ENCODE data around the gene SERPINA12. TPM values are rescaled to one million over a fixed set of nuclear protein-coding genes. Genes with fewer than 3 reads are reported as not detected.

SERPINA12 gene
- total RNA-seq, 4 donors from 2014 or later: not detected

DNA sequence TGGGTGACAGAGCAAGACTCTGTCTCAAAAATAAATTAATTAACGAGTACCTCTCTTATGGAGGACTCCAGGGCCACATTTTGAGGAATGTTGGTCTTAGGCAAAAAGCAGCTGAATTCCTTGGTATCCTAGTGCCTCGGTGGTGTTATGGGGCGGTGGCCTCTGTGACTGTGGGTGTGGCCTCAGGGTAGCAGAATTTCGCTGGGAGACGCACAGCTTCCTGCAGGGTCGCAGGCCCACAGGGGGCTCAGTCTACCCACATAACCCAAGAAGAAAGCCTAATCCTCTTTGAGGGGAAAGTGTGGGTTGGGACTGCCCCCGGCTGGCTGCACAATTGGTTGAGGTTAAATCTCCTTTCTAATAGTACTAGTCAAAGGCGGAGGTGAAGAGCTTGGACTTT is 40.8 kb upstream of the SERPINA12 start:
- Histone ChIP-seq H3K27me3 (no peaks in the 10 kb centered on the region), H3K4me3 (no peak overlapping the region), H3K36me3 (no peaks in the 10 kb centered on the region), H3K9me3 (peaks cover 0 to 8% of the 10 kb centered on the region in 2 donors), H3K4me1 (no peaks in the 10 kb centered on the region), H3K27ac (no peak overlapping the region)
- WGBS, 2 donors (ENCODE audit: low coverage in 1 of 2): 77 to 100% methylated on average over 1 to 8 of the region's 8 CpGs
- intact Hi-C loops (cut with DNase I; ENCODE audit: low total_unique reads) (no loop called here), in situ Hi-C loops (cut with MboI; ENCODE audit: low pct_ligation_motif_present in 1 of 4, low pct_unique_long_range_greater_than_20kb in 1 of 4, low sequenced_read_pairs in 3 of 4) (no loop called here)
- DNase-seq: no peak
- TF ChIP-seq EP300 (IDR thresholded peaks at IDR 0.05; ENCODE audit: low read depth): no peak
- TF ChIP-seq, protein P1, sequence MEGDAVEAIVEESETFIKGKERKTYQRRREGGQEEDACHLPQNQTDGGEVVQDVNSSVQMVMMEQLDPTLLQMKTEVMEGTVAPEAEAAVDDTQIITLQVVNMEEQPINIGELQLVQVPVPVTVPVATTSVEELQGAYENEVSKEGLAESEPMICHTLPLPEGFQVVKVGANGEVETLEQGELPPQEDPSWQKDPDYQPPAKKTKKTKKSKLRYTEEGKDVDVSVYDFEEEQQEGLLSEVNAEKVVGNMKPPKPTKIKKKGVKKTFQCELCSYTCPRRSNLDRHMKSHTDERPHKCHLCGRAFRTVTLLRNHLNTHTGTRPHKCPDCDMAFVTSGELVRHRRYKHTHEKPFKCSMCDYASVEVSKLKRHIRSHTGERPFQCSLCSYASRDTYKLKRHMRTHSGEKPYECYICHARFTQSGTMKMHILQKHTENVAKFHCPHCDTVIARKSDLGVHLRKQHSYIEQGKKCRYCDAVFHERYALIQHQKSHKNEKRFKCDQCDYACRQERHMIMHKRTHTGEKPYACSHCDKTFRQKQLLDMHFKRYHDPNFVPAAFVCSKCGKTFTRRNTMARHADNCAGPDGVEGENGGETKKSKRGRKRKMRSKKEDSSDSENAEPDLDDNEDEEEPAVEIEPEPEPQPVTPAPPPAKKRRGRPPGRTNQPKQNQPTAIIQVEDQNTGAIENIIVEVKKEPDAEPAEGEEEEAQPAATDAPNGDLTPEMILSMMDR (IDR thresholded peaks at IDR 0.05): no peak
- no peak for TF ChIP-seq POLR2AphosphoS5 (IDR thresholded peaks at IDR 0.05)
- no peak for TF ChIP-seq POLR2A (IDR thresholded peaks at IDR 0.05)

DNA sequence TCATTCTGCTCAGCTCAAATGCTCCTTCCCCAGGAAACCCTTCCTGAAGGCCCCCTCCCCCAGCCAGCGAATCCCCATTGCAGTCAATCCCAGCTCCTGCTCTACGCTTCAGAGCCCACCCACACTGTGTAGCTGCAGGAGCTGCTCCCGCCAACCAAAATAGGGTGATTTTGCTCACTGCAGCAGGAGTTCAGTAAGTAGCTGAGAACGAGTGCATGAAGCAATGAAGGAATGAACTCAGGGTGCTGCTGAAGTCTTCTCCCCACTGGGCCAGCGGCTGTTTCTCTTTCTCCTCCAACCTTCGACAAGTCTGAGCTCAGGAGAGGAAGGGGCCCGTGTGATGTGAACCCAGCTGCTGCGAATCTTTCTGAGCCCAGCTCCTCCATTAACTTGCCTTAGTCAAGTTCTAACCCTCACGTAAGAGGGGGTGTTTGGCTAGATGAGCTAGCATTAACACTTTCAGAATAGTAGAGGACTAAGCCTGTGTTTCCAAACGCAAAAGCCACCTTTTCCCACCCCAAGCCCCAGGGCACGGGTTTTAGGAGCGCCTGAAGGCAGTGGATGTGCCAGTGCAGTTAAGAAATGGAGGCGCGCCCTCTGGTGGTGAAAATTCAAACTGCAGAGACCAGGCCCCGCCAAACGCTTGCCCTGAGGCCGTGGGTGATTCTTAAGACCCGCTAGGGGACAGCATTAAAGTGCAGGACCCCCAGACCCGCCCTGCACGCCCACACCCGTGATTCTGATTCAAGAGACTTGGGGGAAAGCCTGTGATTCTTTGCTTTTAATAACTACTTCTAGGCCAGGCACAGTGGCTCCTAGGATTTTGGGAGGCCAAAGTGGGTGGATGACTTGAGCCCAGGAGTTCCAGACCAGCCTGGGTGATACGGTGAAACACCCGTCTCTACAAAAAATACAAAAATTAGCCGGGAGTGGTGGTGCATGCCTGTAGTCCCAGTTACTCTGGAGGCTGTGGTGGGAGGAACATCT is 40.0 kb upstream of the SERPINA12 start:
- Histone ChIP-seq H3K9me3 (peaks cover 0 to 4% of the 10 kb centered on the region in 2 donors), H3K4me3 (no peak overlapping the region), H3K36me3 (no peaks in the 10 kb centered on the region), H3K27me3 (no peaks in the 10 kb centered on the region), H3K27ac (no peak overlapping the region), H3K4me1 (no peaks in the 10 kb centered on the region)
- intact Hi-C loops (cut with DNase I; ENCODE audit: low total_unique reads) (no loop called here), in situ Hi-C loops (cut with MboI; ENCODE audit: low pct_ligation_motif_present in 1 of 4, low pct_unique_long_range_greater_than_20kb in 1 of 4, low sequenced_read_pairs in 3 of 4) (no loop called here)
- 27 to 56% methylated on average over 6 to 24 of the region's 24 CpGs for WGBS, 2 donors (ENCODE audit: low coverage in 1 of 2)
- peak; percentile 43 for DNase-seq
- TF ChIP-seq POLR2A (IDR thresholded peaks at IDR 0.05): no peak
- TF ChIP-seq, protein P1 (IDR thresholded peaks at IDR 0.05): peak; percentile 68 to 94 (median 84)

DNA sequence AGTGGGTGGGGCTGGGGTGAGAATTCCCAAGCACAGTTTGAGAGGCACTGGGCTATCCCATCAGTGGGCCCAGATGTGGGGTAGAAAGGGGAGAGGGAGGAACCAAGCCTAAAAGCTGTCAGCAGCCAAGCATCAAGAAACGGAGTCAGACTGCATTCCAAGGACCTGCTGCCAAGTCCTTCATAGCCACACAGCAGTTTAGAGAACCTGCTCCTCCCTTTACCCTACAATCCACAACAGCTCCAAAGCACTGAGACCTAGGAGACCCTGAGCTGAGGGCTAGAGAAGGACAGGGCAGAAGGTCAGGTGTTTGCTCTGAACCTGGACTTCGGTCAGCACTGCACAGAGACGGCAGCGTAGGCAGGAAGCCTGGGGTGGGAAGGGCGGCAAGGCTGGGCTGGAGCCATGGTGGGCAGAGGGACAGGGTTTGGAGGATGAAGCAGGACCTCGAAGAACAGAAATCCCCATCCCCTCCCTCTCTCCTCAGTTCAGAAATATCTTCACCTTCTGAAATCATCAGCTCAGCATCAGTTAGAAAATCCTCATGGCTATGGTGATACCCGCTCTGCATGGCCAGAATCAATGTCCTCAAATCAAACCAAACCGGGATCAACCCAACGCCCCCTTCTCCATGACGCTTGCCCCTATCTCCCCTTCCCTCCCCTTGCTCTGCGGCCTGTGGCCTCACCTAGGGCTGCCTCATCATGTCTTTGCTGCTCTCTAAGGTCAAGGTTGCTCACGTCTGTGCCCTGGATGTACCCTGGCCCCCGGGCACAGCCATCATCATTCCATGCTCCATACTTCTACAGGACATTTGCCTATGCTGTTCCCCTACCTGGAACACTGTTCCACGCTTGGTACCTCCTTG is 39.1 kb upstream of the SERPINA12 start:
- no peaks in the 10 kb centered on the region for H3K4me1 ChIP-seq
- no peaks in the 10 kb centered on the region for H3K27me3 ChIP-seq
- no peak for DNase-seq
- in situ Hi-C loops (cut with MboI; ENCODE audit: low pct_ligation_motif_present in 1 of 4, low pct_unique_long_range_greater_than_20kb in 1 of 4, low sequenced_read_pairs in 3 of 4) (no loop called here), intact Hi-C loops (cut with DNase I; ENCODE audit: low total_unique reads) (no loop called here)
- no peak overlapping the region for H3K4me3 ChIP-seq
- H3K36me3 ChIP-seq: no peaks in the 10 kb centered on the region
- peaks cover 0 to 4% of the 10 kb centered on the region in 2 donors for H3K9me3 ChIP-seq
- WGBS, 2 donors (ENCODE audit: low coverage in 1 of 2): 79 to 96% methylated on average over 3 to 14 of the region's 14 CpGs
- H3K27ac ChIP-seq: no peak overlapping the region
- TF ChIP-seq EP300 (IDR thresholded peaks at IDR 0.05; ENCODE audit: low read depth) (no peak), POLR2A (IDR thresholded peaks at IDR 0.05) (no peak), POLR2AphosphoS5 (IDR thresholded peaks at IDR 0.05) (no peak)
- TF ChIP-seq, protein P1 (IDR thresholded peaks at IDR 0.05): no peak

DNA sequence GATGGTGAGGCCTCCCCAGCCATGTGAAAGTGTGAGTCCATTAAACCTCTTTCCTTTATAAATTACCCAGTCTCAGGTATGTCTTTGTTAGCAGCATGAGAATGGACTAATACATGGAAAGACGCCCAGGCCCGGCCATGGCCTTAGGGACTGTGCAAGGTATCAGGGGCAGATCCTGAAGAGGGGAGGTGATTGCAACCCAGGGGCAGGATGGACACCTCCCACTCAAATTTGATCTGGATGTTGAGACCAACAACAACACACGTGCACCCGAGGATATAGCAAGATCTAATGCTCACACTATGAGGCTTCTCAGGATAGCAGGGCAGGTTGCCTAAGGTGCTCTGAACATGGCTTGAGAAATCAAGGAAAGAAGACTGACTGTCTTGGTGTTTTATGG is 38.5 kb upstream of the SERPINA12 start:
- TF ChIP-seq POLR2AphosphoS5 (IDR thresholded peaks at IDR 0.05) (no peak), EP300 (IDR thresholded peaks at IDR 0.05; ENCODE audit: low read depth) (no peak), POLR2A (IDR thresholded peaks at IDR 0.05) (no peak)
- TF ChIP-seq, protein P1 (IDR thresholded peaks at IDR 0.05): no peak
- intact Hi-C loops (cut with DNase I; ENCODE audit: low total_unique reads) (no loop called here), in situ Hi-C loops (cut with MboI; ENCODE audit: low pct_ligation_motif_present in 1 of 4, low pct_unique_long_range_greater_than_20kb in 1 of 4, low sequenced_read_pairs in 3 of 4) (no loop called here)
- Histone ChIP-seq H3K36me3 (no peaks in the 10 kb centered on the region), H3K4me3 (no peak overlapping the region), H3K9me3 (peaks cover 0 to 4% of the 10 kb centered on the region in 2 donors), H3K27me3 (no peaks in the 10 kb centered on the region), H3K4me1 (no peaks in the 10 kb centered on the region), H3K27ac (no peak overlapping the region)
- no peak for DNase-seq
- 83% methylated on average over 4 of the region's 4 CpGs; no CpG with 5 or more reads in 1 of the 2 donors for WGBS, 2 donors (ENCODE audit: low coverage in 1 of 2)

All from transverse colon (tissue), 4 donors.